Ovary (tissue), 9 donors: Measurements from ENCODE around the gene MYD88. TPM values are rescaled to one million over a fixed set of nuclear protein-coding genes. Genes with fewer than 3 reads are reported as not detected.

Experiments used
- DNase-seq, 5 donors: peaks; one replicate each; pipeline ENCODE4 v3.0.0-alpha.2; 2019 to 2020
- H3K27ac ChIP-seq, 2 donors: fragments of 200-600 bp; one replicate each; pipeline versions ENCODE4 v1.5.1 to v1.8.0; 2019 to 2022
- H3K27me3 ChIP-seq: fragments of 200-600 bp; one replicate; pipeline ENCODE4 v1.8.0; 2022
- H3K36me3 ChIP-seq: fragments of 200-600 bp; sonication (generic); one replicate; pipeline ENCODE4 v1.5.1; 2019
- H3K4me1 ChIP-seq: one replicate; pipeline ENCODE4 v1.8.1; 2013; ENCODE audit warnings: mild to moderate bottlenecking, moderate library complexity; ENCODE audit not compliant: insufficient read depth
- H3K4me3 ChIP-seq: fragments of 200-600 bp; sonication (generic); one replicate; pipeline ENCODE4 v1.5.1; 2017
- H3K9me3 ChIP-seq, 2 donors: fragments of 200-600 bp in 1 of 2; sonication (generic) in 1 of 2; one replicate each; pipeline versions ENCODE4 v1.5.1 to v1.8.1; 2013 to 2019; ENCODE audit warnings: mild to moderate bottlenecking in 1 of 2, moderate library complexity in 1 of 2
- CTCF ChIP-seq, 3 donors: fragments of 450-650 bp in 2 of 3; fragments of 200-600 bp in 1 of 3; IDR thresholded peaks; one replicate each; pipeline versions ENCODE4 v1.5.1 to v1.8.0; 2016 to 2022; ENCODE audit warnings: antibody characterized with exemption in 3 of 3, mild to moderate bottlenecking in 1 of 3
- EP300 ChIP-seq: sonication (generic); formaldehyde crosslinking; IDR thresholded peaks from one replicate; pipeline ENCODE4 v1.6.1; 2017; ENCODE audit warnings: antibody characterized with exemption
- POLR2A ChIP-seq: fragments of 450-650 bp; IDR thresholded peaks from one replicate; pipeline ENCODE4 v1.6.1; 2017; ENCODE audit warnings: antibody characterized with exemption, mild to moderate bottlenecking, moderate library complexity
- WGBS, 3 donors: extraction: QIAGEN DNeasy Blood & Tissue Kit in 1 of 3; methylation state at CpG; one replicate each; pipeline versions ENCODE4 v1.1.5 to v1.1.7; 2013 to 2017; 5-methylcytosine and 5-hydroxymethylcytosine counted together
- intact Hi-C, 4 donors: fragments of 100-400 bp; cut with DNase I; formaldehyde crosslinking; loops; one replicate each; pipeline versions ENCODE4 v1.11.0 to v1.15.1; 2022 to 2023
- polyA plus RNA-seq, 2 donors: library from polyadenylated mRNA; stranded (reverse); fragments of 200-250 nt in 1 of 2; fragments of 350-450 nt in 1 of 2; fragmentation: Illumina TruSeq in 1 of 2; extraction: RNeasy Lipid Tissue Mini Kit (QIAGEN cat#74804) in 1 of 2; gene quantifications; one replicate each; pipeline ENCODE4 v1.2.3, GENCODE V29; 2013 to 2014
- total RNA-seq, 7 donors: library from RNA; depleted of rRNA in 2 of 7; stranded (reverse); fragments of >200 nt in 2 of 7; fragmentation: NEBNext Ultra II Directional in 3 of 7; extraction: Animal tissue kit (Norgen Biotek cat#: 25700) in 3 of 7; gene quantifications; one replicate each; pipeline versions ENCODE4 v1.1.0 to v1.2.4, GENCODE V29; 2016 to 2023
- donor health status: DM: no; HTN: no; CAD: no; lungs with moderate emphysema.
- donor health status: DM: no; HTN: no; CAD: no.
- donor health status: Bipolar disorder and iron deficiency.
- donor health status: DM: yes; HTN: yes; CAD: no.
- donor health status: DM: no; HTN: no; CAD: no.
- donor health status: DM: yes; HTN: yes; CAD: no.

Gene MYD88
- total and polyA plus RNA-seq, 9 donors, result 12.8 to 58.9 (median 24.0) TPM

- 77 to 89% (median 83%) methylated on average over 12 of the region's 12 CpGs for WGBS, 3 donors
- no peak for DNase-seq
- no peak for TF ChIP-seq POLR2A
- TF ChIP-seq EP300, result no peak
- TF ChIP-seq CTCF (IDR thresholded peaks at IDR 0.05), result no peak
- Histone ChIP-seq H3K27me3 (no peaks in the 10 kb centered on the region), H3K4me3 (no peak overlapping the region), H3K27ac (no peak overlapping the region), H3K4me1 (no peaks in the 10 kb centered on the region), H3K9me3 (no peaks in the 10 kb centered on the region), H3K36me3 (no peaks in the 10 kb centered on the region)
- intact Hi-C loops, result loop anchor here in 2 of 4 donors (10.0 kb wide), 2 partner anchors 228 to 358 kb away; partner anchors contain the start of gene XYLB (in 1 of the 2)
Measured at GRCh38 chr3:38116471-38117162, 21.8 kb upstream of the MYD88 start.

GRCh38 chr3:38117163-38117716, 21.2 kb upstream of the MYD88 start:
- TF ChIP-seq POLR2A (no peak), EP300 (no peak), CTCF (IDR thresholded peaks at IDR 0.05) (no peak)
- no peak for DNase-seq

GRCh38 chr3:38117748-38118420, 20.6 kb upstream of the MYD88 start:
- no peak overlapping the region for H3K4me3 ChIP-seq
- TF ChIP-seq EP300 (no peak), CTCF (IDR thresholded peaks at IDR 0.05) (peak in 1 of 3 donors; percentile 26)
- intact Hi-C loops, result loop anchor here in 2 of 4 donors (10.0 kb wide), 2 partner anchors 227 to 357 kb away; partner anchors contain the start of gene XYLB (in 1 of the 2)
- no peaks in the 10 kb centered on the region for H3K36me3 ChIP-seq
- WGBS, 3 donors, result 52 to 62% (median 59%) methylated on average over 11 of the region's 11 CpGs
- H3K4me1 ChIP-seq, result no peaks in the 10 kb centered on the region
- no peaks in the 10 kb centered on the region for H3K27me3 ChIP-seq
- peak in 3 of 5 donors; percentile 44 to 67 (median 46) for DNase-seq
- no peak overlapping the region for H3K27ac ChIP-seq
- no peaks in the 10 kb centered on the region for H3K9me3 ChIP-seq

More at GRCh38 chr3:38117163-38117716, 21.2 kb upstream of the MYD88 start:
- H3K4me3 ChIP-seq, result no peak overlapping the region
- intact Hi-C loops, result loop anchor here in 2 of 4 donors (10.0 kb wide), 2 partner anchors 228 to 358 kb away; partner anchors contain the start of gene XYLB (in 1 of the 2)
- H3K9me3 ChIP-seq, result no peaks in the 10 kb centered on the region
- WGBS, 3 donors, result 74 to 81% (median 78%) methylated on average over 10 of the region's 10 CpGs
- no peak overlapping the region for H3K27ac ChIP-seq
- no peaks in the 10 kb centered on the region for H3K4me1 ChIP-seq
- no peaks in the 10 kb centered on the region for H3K27me3 ChIP-seq
- no peaks in the 10 kb centered on the region for H3K36me3 ChIP-seq

- WGBS, 3 donors, result 71 to 81% (median 74%) methylated on average over 13 of the region's 13 CpGs
- Histone ChIP-seq H3K27ac (no peak overlapping the region), H3K27me3 (no peaks in the 10 kb centered on the region), H3K36me3 (no peaks in the 10 kb centered on the region), H3K4me1 (no peaks in the 10 kb centered on the region), H3K4me3 (no peak overlapping the region), H3K9me3 (no peaks in the 10 kb centered on the region)
- intact Hi-C loops, result loop anchor here in 2 of 4 donors (10.0 kb wide), 2 partner anchors 226 to 356 kb away; partner anchors contain the start of gene XYLB (in 1 of the 2)
- TF ChIP-seq CTCF (IDR thresholded peaks at IDR 0.05) (no peak), POLR2A (no peak), EP300 (no peak)
- DNase-seq, result no peak
Measured at GRCh38 chr3:38118421-38119247, 19.8 kb upstream of the MYD88 start.
